ENCODE measurements around the gene MYH1. TPM values are rescaled to one million over a fixed set of nuclear protein-coding genes. Genes with fewer than 3 reads are reported as not detected.

Gene MYH1
- total and polyA plus RNA-seq, 9 of the 15 experiments (the other 6 are each of a cell fraction or from before 2014, with no cell fraction given), result not detected

GRCh38 chr17:10558049-10558448, 39.7 kb upstream of the MYH1 start:
- Histone ChIP-seq H3K4me2 (ENCODE audit: insufficient read depth, low read length) (no peak overlapping the region), H3K36me3 (ENCODE audit: control insufficient read depth, insufficient read depth, low read length) (no peaks in the 10 kb centered on the region), H3K27me3 (ENCODE audit: control insufficient read depth in 2 of 2, insufficient read depth in 2 of 2, low read length in 2 of 2) (no peaks in the 10 kb centered on the region), H3K4me3 (no peak overlapping the region), H3K27ac (ENCODE audit: extremely low read depth, low read depth, low read length) (no peak overlapping the region), H3K9ac (ENCODE audit: insufficient read depth in 1 of 2, low read depth in 2 of 2, low read length in 2 of 2) (no peak overlapping the region), H2AFZ (ENCODE audit: low read depth, low read length) (no peak overlapping the region), H3K9me3 (replicated peaks; ENCODE audit: control insufficient read depth, insufficient read depth, low read depth, low read length) (no peaks in the 10 kb centered on the region), H3K4me1 (replicated peaks in 1 of 2; ENCODE audit: control insufficient read depth in 2 of 2, insufficient read depth in 2 of 2, low read length in 2 of 2) (no peaks in the 10 kb centered on the region), H4K20me1 (replicated peaks; ENCODE audit: control insufficient read depth, insufficient read depth, low read length) (no peaks in the 10 kb centered on the region), H3K9me1 (ENCODE audit: control insufficient read depth, insufficient read depth, low read length) (no peaks in the 10 kb centered on the region), H3K79me2 (ENCODE audit: control insufficient read depth, insufficient read depth, low read length) (no peaks in the 10 kb centered on the region)
- in situ Hi-C loops (cut with MboI), result no loop called here
- POLR2A ChIA-PET, result no interaction called here
- ATAC-seq, result no peak
- TF ChIP-seq LEF1 (IDR thresholded peaks at IDR 0.05) (no peak), CHAMP1 (IDR thresholded peaks at IDR 0.05) (no peak), ZNF212 (CRISPR knock-in tag; IDR thresholded peaks at IDR 0.05) (no peak), NFIX (CRISPR knock-in tag; IDR thresholded peaks at IDR 0.05; ENCODE audit: low read depth) (no peak), BRD4 (IDR thresholded peaks at IDR 0.05) (no peak), ZBTB49 (CRISPR knock-in tag; IDR thresholded peaks at IDR 0.05; ENCODE audit: borderline replicate concordance) (no peak), MTF1 (CRISPR knock-in tag; IDR thresholded peaks at IDR 0.05; ENCODE audit: borderline replicate concordance) (no peak), MXI1 (IDR thresholded peaks at IDR 0.05; ENCODE audit: low read depth, low read length) (no peak), ESRRB (CRISPR knock-in tag; IDR thresholded peaks at IDR 0.05; ENCODE audit: borderline replicate concordance) (no peak), ZBTB9 (CRISPR knock-in tag; IDR thresholded peaks at IDR 0.05) (no peak), ZNF778 (CRISPR knock-in tag; IDR thresholded peaks at IDR 0.05) (no peak), CBX3 (IDR thresholded peaks at IDR 0.05; ENCODE audit: borderline replicate concordance in 1 of 2, low read length in 2 of 2) (no peak), SLC30A9 (CRISPR knock-in tag; IDR thresholded peaks at IDR 0.05) (no peak), HBP1 (CRISPR knock-in tag; IDR thresholded peaks at IDR 0.05) (no peak), CBFA2T2 (conservative IDR thresholded peaks at IDR 0.05) (no peak)
- intact Hi-C loops (cut with micrococcal nuclease), result no loop called here
- BruUV-seq (replicated peaks), result no TSS peak
- no peak for FAIRE-seq
- no peak for DNase-seq (ENCODE audit: extremely low read depth in 1 of 4, low spot score in 3 of 4)
- CTCF ChIA-PET (ENCODE audit: low intra/inter-chr PET ratio), result no interaction called here
- 0% methylated on average over 6 of the region's 6 CpGs for WGBS (ENCODE audit: insufficient coverage, low coverage, missing lambda C conversion rate)
